Activated T-helper 2 cell treated with anti-CD3 and anti-CD28 coated beads, Interferon-gamma antibody, Interleukin-2, Interleukin-4, amounts not matched to agents 10 μg/mL and 5 μg/mL and 100 μg/mL, durations not matched to agents 14 hours and 24 hours and 36 hours (primary cell): ENCODE measurements around the gene GAS7. TPM values are rescaled to one million over a fixed set of nuclear protein-coding genes. Genes with fewer than 3 reads are reported as not detected.
"Not testable (repeated sequence)": the region's sequence is repeated elsewhere in the genome, so short reads cannot be mapped to it uniquely, and the experiment has no call there.

Source experiments
- DNase-seq: peaks from one replicate; pipeline ENCODE4 v3.0.0; 2021; ENCODE audit warnings: low spot score
- H3K27ac Mint-ChIP-seq: one replicate; pipeline ENCODE4 v1.8.0; 2021; ENCODE audit warnings: mixed read lengths
- H3K27me3 Mint-ChIP-seq: one replicate; pipeline ENCODE4 v1.8.0; 2021; ENCODE audit warnings: low read depth, mixed read lengths
- H3K36me3 Mint-ChIP-seq: one replicate; pipeline ENCODE4 v1.8.0; 2021; ENCODE audit warnings: low read depth, mixed read lengths
- H3K4me1 Mint-ChIP-seq: one replicate; pipeline ENCODE4 v1.8.0; 2021; ENCODE audit warnings: low read depth, mixed read lengths
- H3K4me3 Mint-ChIP-seq: one replicate; pipeline ENCODE4 v1.8.0; 2021; ENCODE audit warnings: low read depth, mild to moderate bottlenecking, moderate library complexity, mixed read lengths
- H3K9me3 Mint-ChIP-seq: one replicate; pipeline ENCODE4 v1.8.0; 2021; ENCODE audit warnings: mixed read lengths
- intact Hi-C: fragments of 100-400 bp; cut with micrococcal nuclease; formaldehyde crosslinking; loops from one replicate; pipeline ENCODE4 v1.15.1; 2023
- total RNA-seq: library from RNA; stranded (reverse); gene quantifications from 2 replicates; pipeline ENCODE4 v1.2.3, GENCODE V29; 2022

Gene GAS7
- total RNA-seq, 1 donor from 2014 or later = 0.18 TPM

DNA sequence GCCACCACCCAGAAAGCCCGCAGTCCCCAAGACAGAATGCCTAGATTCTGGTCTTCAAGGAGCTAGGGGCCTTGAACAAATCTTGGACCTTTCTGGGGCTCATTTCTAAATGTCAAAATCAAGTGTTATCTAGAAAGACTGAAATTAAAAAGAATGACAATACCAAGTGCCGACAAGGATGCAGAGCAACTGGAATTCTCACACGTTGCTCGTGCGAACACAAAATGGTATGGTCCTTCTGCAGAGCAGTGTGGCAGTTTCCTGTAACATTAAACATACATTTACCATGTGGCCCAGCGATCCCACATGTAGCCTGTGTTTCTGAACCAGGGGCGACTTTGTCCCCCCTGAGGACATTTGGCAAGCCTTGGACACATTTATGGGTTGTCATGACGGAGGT is 137.9 kb downstream of the GAS7 start:
- no peak overlapping the region for H3K4me3 Mint-ChIP-seq
- no peaks in the 10 kb centered on the region for H3K27me3 Mint-ChIP-seq
- no peaks in the 10 kb centered on the region for H3K36me3 Mint-ChIP-seq
- no peaks in the 10 kb centered on the region for H3K9me3 Mint-ChIP-seq
- intact Hi-C loops = no loop called here
- DNase-seq = no peak
- no peaks in the 10 kb centered on the region for H3K4me1 Mint-ChIP-seq
- H3K27ac Mint-ChIP-seq = no peak overlapping the region

GRCh38 chr17:10059684-10060211 is 138.7 kb downstream of the GAS7 start:
- H3K4me1 Mint-ChIP-seq = no peaks in the 10 kb centered on the region
- no peaks in the 10 kb centered on the region for H3K9me3 Mint-ChIP-seq
- H3K27me3 Mint-ChIP-seq = no peaks in the 10 kb centered on the region
- no peak for DNase-seq
- intact Hi-C loops = no loop called here
- no peak overlapping the region for H3K27ac Mint-ChIP-seq
- no peaks in the 10 kb centered on the region for H3K36me3 Mint-ChIP-seq
- no peak overlapping the region for H3K4me3 Mint-ChIP-seq

GRCh38 chr17:10058921-10059683 is 139.3 kb downstream of the GAS7 start:
- H3K27me3 Mint-ChIP-seq = no peaks in the 10 kb centered on the region
- no peak for DNase-seq
- intact Hi-C loops = no loop called here
- H3K4me3 Mint-ChIP-seq = no peak overlapping the region
- no peaks in the 10 kb centered on the region for H3K36me3 Mint-ChIP-seq
- H3K4me1 Mint-ChIP-seq = no peaks in the 10 kb centered on the region
- H3K27ac Mint-ChIP-seq = no peak overlapping the region
- no peaks in the 10 kb centered on the region for H3K9me3 Mint-ChIP-seq

DNA sequence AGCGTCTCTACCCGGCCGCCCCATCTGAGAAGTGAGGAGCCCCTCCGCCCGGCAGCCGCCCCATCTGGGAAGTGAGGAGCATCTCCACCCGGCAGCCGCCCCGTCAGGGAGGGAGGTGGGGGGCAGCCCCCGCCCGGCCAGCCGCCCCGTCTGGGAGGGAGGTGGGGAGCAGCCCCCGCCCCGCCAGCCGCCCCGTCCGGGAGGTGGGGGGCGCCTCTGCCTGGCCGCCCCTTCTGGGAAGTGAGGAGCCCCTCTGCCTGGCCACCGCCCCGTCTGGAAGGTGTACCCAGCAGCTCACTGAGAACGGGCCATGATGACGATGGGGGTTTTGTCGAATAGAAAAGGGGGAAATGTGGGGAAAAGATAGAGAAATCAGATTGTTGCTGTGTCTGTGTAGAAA is 140.9 kb downstream of the GAS7 start:
- DNase-seq, H3K27me3 Mint-ChIP-seq, H3K4me1 Mint-ChIP-seq, H3K27ac Mint-ChIP-seq, H3K4me3 Mint-ChIP-seq, H3K9me3 Mint-ChIP-seq, H3K36me3 Mint-ChIP-seq, intact Hi-C loops: not testable (repeated sequence)

GRCh38 chr17:10055262-10055975 is 143.0 kb downstream of the GAS7 start:
- DNase-seq = no peak
- Mint-ChIP-seq H3K36me3 (no peaks in the 10 kb centered on the region), H3K4me1 (no peaks in the 10 kb centered on the region), H3K27ac (no peak overlapping the region), H3K27me3 (no peaks in the 10 kb centered on the region), H3K4me3 (no peak overlapping the region), H3K9me3 (no peaks in the 10 kb centered on the region)
- intact Hi-C loops = no loop called here

DNA sequence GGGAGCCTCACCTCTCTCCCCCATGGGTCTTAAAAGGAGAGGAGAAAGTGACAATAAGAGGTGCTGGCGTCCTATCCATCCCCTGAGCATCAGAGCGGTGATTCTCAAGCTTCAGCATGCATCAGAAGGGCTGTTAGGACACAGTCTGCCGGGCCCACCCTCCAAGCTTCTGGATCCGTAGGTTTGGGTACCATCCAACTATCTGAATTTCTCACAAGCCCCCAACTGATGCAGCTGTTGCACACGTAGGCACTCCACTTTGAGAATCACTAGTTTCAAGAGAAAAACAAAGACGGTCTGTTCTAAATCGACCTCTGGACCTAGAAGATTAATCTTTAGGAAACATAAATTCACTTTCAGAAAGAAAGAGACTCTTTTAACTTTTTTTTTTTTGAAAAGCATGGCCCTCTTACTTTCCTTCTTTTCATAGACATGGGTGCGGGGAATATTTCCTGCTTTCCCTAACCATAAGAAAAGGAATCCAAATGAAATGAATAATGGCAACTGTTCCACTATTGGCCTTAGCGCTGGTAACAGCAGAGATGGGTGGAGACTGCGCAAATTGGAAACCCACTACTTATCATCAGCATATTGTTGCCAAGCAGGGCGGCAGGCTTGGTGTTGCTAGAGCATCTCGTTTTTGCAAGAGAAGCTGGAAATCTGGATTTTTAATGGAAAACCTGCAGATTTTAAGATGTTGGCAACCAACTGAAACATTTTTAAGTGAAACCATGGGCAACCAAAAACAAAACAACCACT is 144.4 kb downstream of the GAS7 start:
- intact Hi-C loops = no loop called here

GRCh38 chr17:10052106-10052813 is 146.1 kb downstream of the GAS7 start:
- H3K9me3 Mint-ChIP-seq = no peaks in the 10 kb centered on the region
- no peaks in the 10 kb centered on the region for H3K36me3 Mint-ChIP-seq
- intact Hi-C loops = no loop called here
- H3K27me3 Mint-ChIP-seq = no peaks in the 10 kb centered on the region
- H3K4me3 Mint-ChIP-seq = no peak overlapping the region
- no peaks in the 10 kb centered on the region for H3K4me1 Mint-ChIP-seq
- DNase-seq = no peak
- H3K27ac Mint-ChIP-seq = no peak overlapping the region

More for the DNA sequence above, 144.4 kb downstream of the GAS7 start:
- no peaks in the 10 kb centered on the region for H3K4me1 Mint-ChIP-seq
- no peak overlapping the region for H3K4me3 Mint-ChIP-seq
- no peak overlapping the region for H3K27ac Mint-ChIP-seq
- no peaks in the 10 kb centered on the region for H3K9me3 Mint-ChIP-seq
- H3K27me3 Mint-ChIP-seq = no peaks in the 10 kb centered on the region
- H3K36me3 Mint-ChIP-seq = no peaks in the 10 kb centered on the region
- no peak for DNase-seq

DNA sequence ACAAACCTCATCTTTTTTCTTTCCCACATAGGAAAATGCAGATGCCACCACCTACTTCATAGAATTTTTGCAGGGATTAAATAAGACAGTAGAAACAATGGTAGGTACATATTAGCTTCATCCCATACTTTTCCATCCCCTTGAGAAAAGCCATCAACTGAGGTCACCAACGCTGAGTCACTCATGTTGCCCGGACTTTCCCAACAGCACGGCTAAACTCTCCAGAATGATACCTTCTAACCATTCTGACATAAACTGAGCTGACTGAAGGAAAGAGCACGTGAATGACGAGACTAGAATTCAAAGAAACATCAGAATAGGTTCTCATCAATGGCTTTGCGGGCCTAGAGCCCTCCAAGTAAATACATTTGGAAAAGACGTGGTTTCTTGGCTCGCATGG is 147.3 kb downstream of the GAS7 start:
- intact Hi-C loops = no loop called here
- DNase-seq = no peak
- Mint-ChIP-seq H3K27ac (no peak overlapping the region), H3K4me1 (no peaks in the 10 kb centered on the region), H3K9me3 (no peaks in the 10 kb centered on the region), H3K4me3 (no peak overlapping the region), H3K36me3 (no peaks in the 10 kb centered on the region), H3K27me3 (no peaks in the 10 kb centered on the region)

- H3K4me1 Mint-ChIP-seq = no peaks in the 10 kb centered on the region
- H3K27ac Mint-ChIP-seq = no peak overlapping the region
- no peak for DNase-seq
- H3K27me3 Mint-ChIP-seq = no peaks in the 10 kb centered on the region
- H3K36me3 Mint-ChIP-seq = no peaks in the 10 kb centered on the region
- no peak overlapping the region for H3K4me3 Mint-ChIP-seq
- H3K9me3 Mint-ChIP-seq = no peaks in the 10 kb centered on the region
- intact Hi-C loops = no loop called here
These were observed 147.8 kb downstream of the GAS7 start for GRCh38 chr17:10050597-10051101.

GRCh38 chr17:10048629-10049350 is 149.6 kb downstream of the GAS7 start:
- Mint-ChIP-seq H3K27me3 (no peaks in the 10 kb centered on the region), H3K4me3 (no peak overlapping the region), H3K27ac (no peak overlapping the region), H3K4me1 (no peaks in the 10 kb centered on the region), H3K36me3 (no peaks in the 10 kb centered on the region), H3K9me3 (no peaks in the 10 kb centered on the region)
- DNase-seq = no peak
- intact Hi-C loops = no loop called here

DNA sequence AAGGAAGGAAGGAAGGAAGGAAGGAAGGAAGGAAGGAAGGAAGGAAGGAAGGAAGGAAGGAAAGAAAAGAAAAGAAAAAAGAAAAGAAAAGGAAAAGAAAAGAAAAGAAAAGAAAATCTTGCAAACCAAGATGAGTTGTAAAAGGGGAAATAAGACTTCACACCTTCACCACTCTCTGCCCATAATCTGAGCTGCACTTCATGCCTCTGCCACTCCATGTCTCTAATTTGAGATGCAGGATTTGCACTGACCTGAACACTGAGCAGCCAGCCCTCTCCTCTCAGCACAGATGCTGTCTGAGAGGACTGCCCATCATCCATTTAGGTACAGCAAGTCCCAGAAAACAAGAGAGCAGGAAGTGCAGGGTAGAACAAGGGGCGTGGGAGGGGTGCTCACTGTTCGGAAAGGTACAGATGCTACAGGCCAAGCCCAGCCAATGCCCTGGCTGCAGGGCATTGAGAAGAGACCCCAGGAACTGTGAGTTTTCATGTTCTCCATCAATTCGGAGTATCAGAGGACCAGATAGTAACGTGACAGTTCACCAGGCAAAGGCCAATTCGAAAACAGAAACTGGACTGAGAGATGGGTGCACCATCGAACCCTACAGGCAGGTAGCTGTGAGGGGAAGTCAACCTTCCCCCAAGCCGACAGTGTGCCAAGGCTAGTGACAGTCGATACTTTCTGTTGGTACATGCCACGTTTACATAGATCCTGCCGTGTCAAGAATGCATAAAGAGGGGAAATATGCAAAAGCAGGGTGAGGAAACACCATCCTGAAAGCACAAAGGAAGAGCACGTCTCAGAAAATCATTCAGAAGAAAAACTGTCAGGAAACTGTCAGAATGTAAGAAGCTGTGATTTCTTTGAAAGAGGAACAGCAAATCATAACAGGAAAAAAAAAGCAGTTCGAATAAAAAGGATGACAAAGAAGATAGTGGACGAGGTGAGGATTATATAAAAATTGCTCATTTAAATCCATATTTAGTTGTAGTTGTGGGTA is 151.3 kb downstream of the GAS7 start:
- no peaks in the 10 kb centered on the region for H3K4me1 Mint-ChIP-seq
- DNase-seq = no peak
- no peak overlapping the region for H3K27ac Mint-ChIP-seq
- H3K27me3 Mint-ChIP-seq = no peaks in the 10 kb centered on the region
- H3K36me3 Mint-ChIP-seq = no peaks in the 10 kb centered on the region
- H3K9me3 Mint-ChIP-seq = no peaks in the 10 kb centered on the region
- intact Hi-C loops = no loop called here
- no peak overlapping the region for H3K4me3 Mint-ChIP-seq
